DND-41 (cell line): ENCODE measurements around the gene NFE2.

Experiments
- CTCF ChIP-seq: IDR thresholded peaks from 2 replicates; pipeline ENCODE4 v1.5.1; 2012; ENCODE audit warnings: borderline replicate concordance, low read length, moderate library complexity, mild to moderate bottlenecking; ENCODE audit not compliant: poor library complexity, severe bottlenecking; ENCODE audit errors: extremely low read depth
- EZH2 ChIP-seq: IDR thresholded peaks from 3 replicates; pipeline ENCODE4 v1.6.1; 2012; ENCODE audit warnings: borderline replicate concordance, low read depth, mild to moderate bottlenecking, moderate library complexity, low read length, inconsistent platforms; ENCODE audit not compliant: severe bottlenecking

GRCh38 chr12:54266852-54267251, 34.0 kb downstream of the NFE2 start:
- no peak for TF ChIP-seq EZH2
- TF ChIP-seq CTCF, result no peak
